K562 (cell line): ENCODE results near the gene ATCAY. TPM values are rescaled to one million over a fixed set of nuclear protein-coding genes. Genes with fewer than 3 reads are reported as not detected.
A peak's percentile ranks its signal among the peaks of the same experiment; 100 is the strongest.

ENCODE experiments used
- ETV6 ChIP-seq, 3 experiments: fragments of 150-350 bp in 1 of 3; sonication (generic) in 1 of 3; formaldehyde crosslinking in 1 of 3; IDR thresholded peaks; 2 replicates each; pipeline versions ENCODE4 v1.6.1 to v1.8.0; 2014 to 2022; ENCODE audit warnings: borderline replicate concordance in 2 of 3, low read depth in 2 of 3, antibody characterized with exemption in 1 of 3, low read length in 1 of 3, mild to moderate bottlenecking in 1 of 3, missing genetic modification reagents in 1 of 3
- JUN ChIP-seq, 2 experiments: sonication (generic) in 1 of 2; formaldehyde crosslinking in 1 of 2; IDR thresholded peaks; 2 replicates each; pipeline versions ENCODE4 v1.6.1 to v1.8.0; 2012 to 2022; ENCODE audit warnings: borderline replicate concordance in 2 of 2, mild to moderate bottlenecking in 2 of 2, improper control_type of control experiment in 1 of 2, low read depth in 1 of 2, low read length in 1 of 2, missing genetic modification reagents in 1 of 2
- RBM15 ChIP-seq: fragments of 200-400 bp; formaldehyde crosslinking; IDR thresholded peaks from 2 replicates; pipeline ENCODE4 v1.6.1; 2018; ENCODE audit warnings: mild to moderate bottlenecking, low read length, moderate library complexity; ENCODE audit not compliant: insufficient read depth
- STAT5A ChIP-seq: IDR thresholded peaks from 2 replicates; pipeline ENCODE4 v1.6.1; 2012; ENCODE audit warnings: low read length, inconsistent platforms, borderline replicate concordance
- WHSC1 ChIP-seq: IDR thresholded peaks from one replicate; pipeline ENCODE4 v1.6.1; 2012; ENCODE audit warnings: low read length, control low read depth, inconsistent platforms
- ZNF174 ChIP-seq: fragments of 250-450 bp; sonication (Bioruptor Pico); IDR thresholded peaks from 2 replicates; pipeline ENCODE4 v1.4.0; 2020; ENCODE audit warnings: mild to moderate bottlenecking
- ZNF592 ChIP-seq: fragments of 450-650 bp; IDR thresholded peaks from 2 replicates; pipeline ENCODE4 v1.6.1; 2017; ENCODE audit warnings: antibody characterized with exemption, mild to moderate bottlenecking
- ZNF668 ChIP-seq: fragments of 250-450 bp; sonication (Bioruptor Pico); IDR thresholded peaks from 2 replicates; pipeline ENCODE4 v1.8.0; 2022; ENCODE audit warnings: mild to moderate bottlenecking, inconsistent platforms
- polyA plus RNA-seq, 8 experiments: library from polyadenylated mRNA; depleted of rRNA in 4 of 8; stranded (reverse) in 5 of 8; unstranded in 3 of 8; fragments of >200 nt; fragmentation: Nextera tagmentation in 2 of 8; fragmentation: Illumina TruSeq in 1 of 8; extraction: Ambion mirVana in 2 of 8; extraction: Trizol in 1 of 8; gene quantifications; 2 replicates each; pipeline versions ENCODE4 v1.2.1 to v1.2.3, GENCODE V29; 2011 to 2014; ENCODE audit warnings: inconsistent platforms in 1 of 8, missing spikeins in 1 of 8
- total RNA-seq, 7 experiments: library from RNA; depleted of rRNA in 6 of 7; stranded (reverse); fragments of >200 nt in 6 of 7; fragmentation: Illumina TruSeq in 2 of 7; extraction: Trizol in 2 of 7; gene quantifications; 2 replicates each; pipeline versions ENCODE4 v1.2.1 to v1.2.3, GENCODE V29; 2011 to 2021; ENCODE audit warnings: low replicate concordance in 1 of 7
- TF ChIP-seq, protein P1 (sequence below): fragments of 250-450 bp; sonication (Bioruptor Pico); IDR thresholded peaks from 2 replicates; pipeline ENCODE4 v1.8.0; 2022; ENCODE audit warnings: inconsistent platforms, mild to moderate bottlenecking, moderate library complexity, borderline replicate concordance
- TF ChIP-seq, protein P2 (sequence below): fragments of 450-650 bp; IDR thresholded peaks from 2 replicates; pipeline ENCODE4 v1.6.1; 2016
- TF ChIP-seq, protein P3 (sequence below): fragments of 250-450 bp; sonication (Bioruptor Pico); IDR thresholded peaks from 2 replicates; pipeline ENCODE4 v1.4.0; 2020

The ATCAY gene
- total and polyA plus RNA-seq, 9 of the 15 experiments (the other 6 are each of a cell fraction or from before 2014, with no cell fraction given) = not detected

DNA sequence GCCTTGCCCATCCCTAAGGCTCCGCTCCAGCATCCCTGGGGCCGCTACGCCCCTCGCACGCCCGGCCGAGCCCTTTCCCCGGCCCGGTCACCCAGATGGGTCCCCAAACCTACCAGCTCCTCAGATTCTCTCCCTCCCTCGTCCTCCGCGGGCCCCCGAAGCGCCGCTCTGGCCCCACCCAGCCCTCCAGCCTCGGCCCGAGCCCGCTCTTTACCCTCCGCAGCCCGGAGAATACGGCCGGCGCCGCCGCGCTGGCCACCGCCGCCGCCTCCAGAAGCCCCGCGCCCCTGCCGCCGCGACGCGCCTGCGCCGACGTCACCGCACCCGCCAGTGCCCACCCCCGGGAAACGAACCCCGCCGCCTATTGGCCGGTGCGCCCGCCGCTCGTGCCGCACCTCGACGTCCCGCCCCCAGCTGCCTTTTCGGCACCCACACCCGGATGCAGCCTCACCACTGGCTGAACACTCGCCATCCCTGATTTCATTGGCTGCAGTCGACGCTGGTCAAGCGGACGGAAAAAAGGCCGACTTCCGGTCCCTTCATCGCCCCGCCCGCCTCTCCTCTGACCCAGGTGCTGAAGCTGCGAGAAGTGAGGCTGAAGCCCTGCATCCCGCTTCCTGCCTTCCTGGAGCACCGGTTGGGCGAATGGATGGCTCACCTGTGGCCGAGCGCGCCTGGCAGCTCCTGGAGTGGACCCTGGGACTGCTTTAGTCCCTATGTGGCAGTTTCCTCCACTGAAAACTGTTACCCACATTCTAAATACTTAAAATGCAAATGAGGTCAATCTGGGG, 90.5 kb downstream of the ATCAY start, which contains the start of gene DAPK3 (continued):
- TF ChIP-seq ZNF668 (CRISPR knock-in tag) (no peak), STAT5A (no peak), JUN (IDR thresholded peaks at IDR 0.05; ENCODE audit: borderline replicate concordance, low read depth, low read length) (no peak), JUN (CRISPR knock-in tag; IDR thresholded peaks at IDR 0.05; ENCODE audit: borderline replicate concordance) (no peak), ZNF174 (CRISPR knock-in tag) (no peak), RBM15 (no peak), WHSC1 (no peak), ETV6 (IDR thresholded peaks at IDR 0.05; ENCODE audit: borderline replicate concordance in 1 of 2, low read depth in 2 of 2, low read length in 1 of 2) (no peak), ETV6 (CRISPR knock-in tag; IDR thresholded peaks at IDR 0.05; ENCODE audit: borderline replicate concordance) (0 out of 2 replicates have a peak, but pooled peaks have one; percentile 30), ZNF592 (no peak)
- TF ChIP-seq, protein P1, sequence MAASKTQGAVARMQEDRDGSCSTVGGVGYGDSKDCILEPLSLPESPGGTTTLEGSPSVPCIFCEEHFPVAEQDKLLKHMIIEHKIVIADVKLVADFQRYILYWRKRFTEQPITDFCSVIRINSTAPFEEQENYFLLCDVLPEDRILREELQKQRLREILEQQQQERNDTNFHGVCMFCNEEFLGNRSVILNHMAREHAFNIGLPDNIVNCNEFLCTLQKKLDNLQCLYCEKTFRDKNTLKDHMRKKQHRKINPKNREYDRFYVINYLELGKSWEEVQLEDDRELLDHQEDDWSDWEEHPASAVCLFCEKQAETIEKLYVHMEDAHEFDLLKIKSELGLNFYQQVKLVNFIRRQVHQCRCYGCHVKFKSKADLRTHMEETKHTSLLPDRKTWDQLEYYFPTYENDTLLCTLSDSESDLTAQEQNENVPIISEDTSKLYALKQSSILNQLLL = no peak
- TF ChIP-seq, protein P2, sequence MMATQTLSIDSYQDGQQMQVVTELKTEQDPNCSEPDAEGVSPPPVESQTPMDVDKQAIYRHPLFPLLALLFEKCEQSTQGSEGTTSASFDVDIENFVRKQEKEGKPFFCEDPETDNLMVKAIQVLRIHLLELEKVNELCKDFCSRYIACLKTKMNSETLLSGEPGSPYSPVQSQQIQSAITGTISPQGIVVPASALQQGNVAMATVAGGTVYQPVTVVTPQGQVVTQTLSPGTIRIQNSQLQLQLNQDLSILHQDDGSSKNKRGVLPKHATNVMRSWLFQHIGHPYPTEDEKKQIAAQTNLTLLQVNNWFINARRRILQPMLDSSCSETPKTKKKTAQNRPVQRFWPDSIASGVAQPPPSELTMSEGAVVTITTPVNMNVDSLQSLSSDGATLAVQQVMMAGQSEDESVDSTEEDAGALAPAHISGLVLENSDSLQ = peak; percentile 99
- TF ChIP-seq, protein P3, sequence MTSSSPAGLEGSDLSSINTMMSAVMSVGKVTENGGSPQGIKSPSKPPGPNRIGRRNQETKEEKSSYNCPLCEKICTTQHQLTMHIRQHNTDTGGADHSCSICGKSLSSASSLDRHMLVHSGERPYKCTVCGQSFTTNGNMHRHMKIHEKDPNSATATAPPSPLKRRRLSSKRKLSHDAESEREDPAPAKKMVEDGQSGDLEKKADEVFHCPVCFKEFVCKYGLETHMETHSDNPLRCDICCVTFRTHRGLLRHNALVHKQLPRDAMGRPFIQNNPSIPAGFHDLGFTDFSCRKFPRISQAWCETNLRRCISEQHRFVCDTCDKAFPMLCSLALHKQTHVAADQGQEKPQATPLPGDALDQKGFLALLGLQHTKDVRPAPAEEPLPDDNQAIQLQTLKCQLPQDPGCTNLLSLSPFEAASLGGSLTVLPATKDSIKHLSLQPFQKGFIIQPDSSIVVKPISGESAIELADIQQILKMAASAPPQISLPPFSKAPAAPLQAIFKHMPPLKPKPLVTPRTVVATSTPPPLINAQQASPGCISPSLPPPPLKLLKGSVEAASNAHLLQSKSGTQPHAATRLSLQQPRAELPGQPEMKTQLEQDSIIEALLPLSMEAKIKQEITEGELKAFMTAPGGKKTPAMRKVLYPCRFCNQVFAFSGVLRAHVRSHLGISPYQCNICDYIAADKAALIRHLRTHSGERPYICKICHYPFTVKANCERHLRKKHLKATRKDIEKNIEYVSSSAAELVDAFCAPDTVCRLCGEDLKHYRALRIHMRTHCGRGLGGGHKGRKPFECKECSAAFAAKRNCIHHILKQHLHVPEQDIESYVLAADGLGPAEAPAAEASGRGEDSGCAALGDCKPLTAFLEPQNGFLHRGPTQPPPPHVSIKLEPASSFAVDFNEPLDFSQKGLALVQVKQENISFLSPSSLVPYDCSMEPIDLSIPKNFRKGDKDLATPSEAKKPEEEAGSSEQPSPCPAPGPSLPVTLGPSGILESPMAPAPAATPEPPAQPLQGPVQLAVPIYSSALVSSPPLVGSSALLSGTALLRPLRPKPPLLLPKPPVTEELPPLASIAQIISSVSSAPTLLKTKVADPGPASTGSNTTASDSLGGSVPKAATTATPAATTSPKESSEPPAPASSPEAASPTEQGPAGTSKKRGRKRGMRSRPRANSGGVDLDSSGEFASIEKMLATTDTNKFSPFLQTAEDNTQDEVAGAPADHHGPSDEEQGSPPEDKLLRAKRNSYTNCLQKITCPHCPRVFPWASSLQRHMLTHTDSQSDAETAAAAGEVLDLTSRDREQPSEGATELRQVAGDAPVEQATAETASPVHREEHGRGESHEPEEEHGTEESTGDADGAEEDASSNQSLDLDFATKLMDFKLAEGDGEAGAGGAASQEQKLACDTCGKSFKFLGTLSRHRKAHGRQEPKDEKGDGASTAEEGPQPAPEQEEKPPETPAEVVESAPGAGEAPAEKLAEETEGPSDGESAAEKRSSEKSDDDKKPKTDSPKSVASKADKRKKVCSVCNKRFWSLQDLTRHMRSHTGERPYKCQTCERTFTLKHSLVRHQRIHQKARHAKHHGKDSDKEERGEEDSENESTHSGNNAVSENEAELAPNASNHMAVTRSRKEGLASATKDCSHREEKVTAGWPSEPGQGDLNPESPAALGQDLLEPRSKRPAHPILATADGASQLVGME (CRISPR knock-in tag) = peak; percentile 87; the same call in 1 of the 2 replicates
